Measurements from ENCODE around the gene KCNJ12.
A peak's percentile ranks its signal among the peaks of the same experiment; 100 is the strongest.
"Not testable (repeated sequence)": the region's sequence is repeated elsewhere in the genome, so short reads cannot be mapped to it uniquely, and the experiment has no call there.

The KCNJ12 gene

GRCh38 chr17:21425736-21426135, 49.6 kb downstream of the KCNJ12 start:
- no peak for DNase-seq

GRCh38 chr17:21426246-21426645, 50.1 kb downstream of the KCNJ12 start:
- DNase-seq, result not testable (repeated sequence)

GRCh38 chr17:21426876-21427275, 50.7 kb downstream of the KCNJ12 start:
- not testable (repeated sequence) for DNase-seq

- DNase-seq, result not testable (repeated sequence)
Measured at GRCh38 chr17:21427727-21428126, 51.6 kb downstream of the KCNJ12 start.

GRCh38 chr17:21428752-21429424, 52.7 kb downstream of the KCNJ12 start:
- DNase-seq, result not testable (repeated sequence)

- DNase-seq, result not testable (repeated sequence)
Measured at GRCh38 chr17:21429921-21430628, 53.9 kb downstream of the KCNJ12 start.

- DNase-seq, result not testable (repeated sequence)
Measured at GRCh38 chr17:21433971-21434370, 57.8 kb downstream of the KCNJ12 start.

- not testable (repeated sequence) for DNase-seq
Measured at GRCh38 chr17:21434976-21435375, 58.8 kb downstream of the KCNJ12 start.

- not testable (repeated sequence) for DNase-seq
Measured at GRCh38 chr17:21436481-21436880, 60.3 kb downstream of the KCNJ12 start.

GRCh38 chr17:21436883-21437836, 61.0 kb downstream of the KCNJ12 start:
- DNase-seq, result not testable (repeated sequence)

- DNase-seq, result not testable (repeated sequence)
Measured at GRCh38 chr17:21438316-21439014, 62.3 kb downstream of the KCNJ12 start.

- not testable (repeated sequence) for DNase-seq
Measured at GRCh38 chr17:21439015-21439336, 62.8 kb downstream of the KCNJ12 start.

- DNase-seq, result no peak
Measured at GRCh38 chr17:21445091-21445650, 69.0 kb downstream of the KCNJ12 start.

GRCh38 chr17:21447552-21447951, 71.4 kb downstream of the KCNJ12 start:
- not testable (repeated sequence) for DNase-seq

- DNase-seq, result not testable (repeated sequence)
Measured at GRCh38 chr17:21449891-21450290, 73.7 kb downstream of the KCNJ12 start.

- DNase-seq, result no peak
Measured at GRCh38 chr17:21451975-21452374, 75.8 kb downstream of the KCNJ12 start.

- DNase-seq, result peak; percentile 38 to 50
Measured at GRCh38 chr17:21452377-21453143, 76.4 kb downstream of the KCNJ12 start.

GRCh38 chr17:21453144-21453898, 77.2 kb downstream of the KCNJ12 start:
- DNase-seq, result no peak

- not testable (repeated sequence) for DNase-seq
Measured at GRCh38 chr17:21454006-21454405, 77.8 kb downstream of the KCNJ12 start.

GRCh38 chr17:21454441-21454840, 78.3 kb downstream of the KCNJ12 start:
- DNase-seq, result no peak

GRCh38 chr17:21455761-21456160, 79.6 kb downstream of the KCNJ12 start:
- no peak for DNase-seq
